GM04503 (cell line): Measurements from ENCODE around the gene GANAB.
"Not testable (repeated sequence)": the region's sequence is repeated elsewhere in the genome, so short reads cannot be mapped to it uniquely, and the experiment has no call there.

Experiments used
- DNase-seq: peaks from one replicate; pipeline ENCODE4 v3.0.0-alpha.2; 2012; ENCODE audit warnings: low read depth

GANAB gene

DNA sequence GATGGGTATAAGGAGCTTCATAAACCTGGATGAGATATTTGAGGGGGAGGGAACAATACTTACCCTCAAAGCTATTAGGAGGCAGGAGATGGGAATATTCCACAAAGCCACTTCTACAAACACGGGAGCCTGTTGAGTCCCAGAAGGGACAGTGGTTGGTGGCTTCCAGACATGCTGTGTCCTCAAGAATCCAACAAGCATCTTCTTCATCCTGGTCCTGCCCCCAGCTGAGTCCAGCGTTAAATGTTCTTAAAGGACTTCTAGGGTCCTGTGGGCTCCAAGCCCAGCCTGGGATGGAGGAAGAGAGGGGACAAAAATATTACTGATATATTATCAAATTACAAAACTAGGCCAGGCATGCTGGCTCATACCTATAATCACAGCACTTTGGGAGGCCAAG, 21.0 kb upstream of the GANAB start:
- no peak for DNase-seq

GRCh38 chr11:62666259-62666926, 20.0 kb upstream of the GANAB start:
- no peak for DNase-seq

DNA sequence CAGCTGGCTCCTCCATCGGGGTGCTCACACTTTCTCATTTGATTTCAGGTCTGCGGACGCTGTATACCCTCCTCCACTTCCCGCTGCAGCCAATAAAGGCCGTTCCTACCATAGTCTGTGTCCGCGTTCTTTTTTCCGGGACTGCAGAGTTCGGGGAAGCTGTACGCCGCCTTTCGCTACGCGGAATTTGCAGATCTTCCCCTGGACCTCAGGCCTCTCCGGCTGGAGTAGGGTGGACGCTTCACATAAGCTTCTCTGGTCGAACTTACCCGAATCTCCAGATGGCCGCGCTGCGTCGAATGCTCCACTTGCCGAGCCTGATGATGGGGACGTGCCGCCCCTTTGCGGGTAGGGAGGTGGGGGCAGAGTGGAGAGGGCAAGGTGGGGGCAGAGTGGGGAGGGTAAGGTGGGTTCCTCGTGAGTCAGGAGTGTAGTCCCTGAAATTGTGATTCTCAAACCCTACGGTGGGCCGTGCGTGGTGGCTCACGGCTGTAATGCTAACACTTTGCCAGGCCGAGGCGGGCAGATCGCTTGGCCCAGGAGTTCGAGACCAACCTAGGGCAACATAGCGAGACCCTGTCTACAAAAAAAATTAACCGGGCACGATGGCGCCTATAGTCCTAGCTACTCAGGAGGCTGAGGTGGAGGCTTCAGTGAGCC, 19.3 kb upstream of the GANAB start:
- DNase-seq = peak; percentile 22

GRCh38 chr11:62665075-62665598, 18.7 kb upstream of the GANAB start, which contains the start of the genes C11orf98 and CSKMT:
Gene C11orf98, minus strand, starts transcription at chr11:62665210. Its CDS starts 41 bp downstream, at chr11:62665169.
Gene CSKMT, plus strand, starts transcription at chr11:62665312. Its CDS starts 568 bp downstream, at chr11:62665880.
- DNase-seq = peak; percentile 65

- no peak for DNase-seq
These were observed 18.1 kb upstream of the GANAB start for GRCh38 chr11:62664405-62665074.

- no peak for DNase-seq
These were observed 10.5 kb upstream of the GANAB start for GRCh38 chr11:62656796-62657429.

DNA sequence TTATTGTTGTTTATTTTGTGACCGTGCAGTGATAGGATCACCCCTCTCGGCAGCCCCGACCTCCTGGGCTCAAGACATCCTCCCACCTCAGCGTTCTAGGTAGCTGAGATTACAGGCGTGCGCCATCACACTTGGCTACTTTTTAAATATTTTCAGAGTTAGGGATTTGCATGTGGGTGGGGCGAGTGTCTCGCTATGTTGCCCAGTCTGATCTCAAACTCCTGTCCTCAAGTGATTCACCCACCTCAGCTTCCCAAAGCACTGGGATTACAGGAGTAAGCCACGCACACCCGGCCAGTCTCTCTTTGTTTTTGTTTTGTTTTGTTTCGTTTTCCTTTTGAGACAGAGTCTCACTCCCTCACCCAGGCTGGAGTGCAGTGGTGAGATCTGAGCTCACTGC, 7.9 kb upstream of the GANAB start:
- DNase-seq = no peak

GRCh38 chr11:62652161-62653006, 6.0 kb upstream of the GANAB start:
- no peak for DNase-seq

- DNase-seq = not testable (repeated sequence)
These were observed 3.9 kb upstream of the GANAB start for GRCh38 chr11:62650283-62650682.

DNA sequence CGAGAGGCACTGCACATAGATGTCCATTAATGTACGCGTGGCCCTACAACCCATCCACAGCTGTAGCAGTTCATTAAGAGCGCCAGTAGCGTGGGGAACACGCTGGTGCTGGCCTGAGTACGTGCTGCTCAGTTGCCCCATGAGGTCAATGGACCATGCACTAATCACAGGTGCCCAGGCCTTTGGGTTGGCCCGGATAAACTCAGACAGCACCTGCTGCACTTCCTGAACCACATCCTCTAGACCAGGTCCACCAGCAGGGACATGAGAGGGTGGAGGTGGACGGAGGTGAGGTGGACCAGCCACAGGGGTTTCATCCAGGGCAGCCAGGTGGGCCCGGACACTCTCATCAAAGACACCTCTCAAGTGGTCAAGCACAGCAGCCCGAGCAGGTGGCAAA, 3.1 kb upstream of the GANAB start:
- no peak for DNase-seq

GRCh38 chr11:62648967-62649364, 2.6 kb upstream of the GANAB start:
- no peak for DNase-seq

- DNase-seq = no peak
These were observed 2.0 kb upstream of the GANAB start for GRCh38 chr11:62648185-62648966.

DNA sequence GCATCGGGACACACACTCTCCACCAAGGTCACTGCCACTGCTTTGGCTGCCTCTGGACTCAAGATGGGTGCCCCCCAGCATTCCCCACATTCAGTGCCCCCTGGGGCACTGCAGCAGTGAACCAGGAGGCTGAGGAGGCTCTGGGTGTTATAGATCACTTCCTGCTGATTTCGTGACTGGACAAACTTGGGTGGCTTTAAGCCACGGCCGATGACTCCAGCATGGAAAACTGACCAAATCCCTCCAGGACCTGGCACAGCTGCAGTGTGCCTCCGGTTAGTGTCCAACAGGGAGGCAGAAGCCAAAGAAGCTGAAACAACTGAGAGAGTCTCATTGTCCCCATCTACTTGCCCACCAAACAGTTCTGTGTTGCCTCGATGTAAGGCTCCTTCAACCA, 1.2 kb upstream of the GANAB start:
- DNase-seq = peak; percentile 38

GRCh38 chr11:62646825-62647608, 604 bp upstream of the GANAB start:
- no peak for DNase-seq

DNA sequence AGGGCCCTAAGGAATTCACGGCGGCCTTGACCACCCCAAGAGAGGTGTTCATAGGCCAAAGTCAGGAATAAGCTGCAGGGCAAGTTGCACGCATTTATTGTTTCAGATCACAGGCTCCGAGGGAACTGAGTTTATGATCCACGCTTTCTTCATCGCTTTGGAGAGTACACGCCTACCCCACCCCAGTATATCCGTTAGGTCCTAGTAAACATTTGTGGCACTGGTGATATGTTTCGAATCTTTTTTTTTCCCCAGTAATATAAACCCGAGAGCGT, 805 bp downstream of the GANAB start:
- DNase-seq = no peak

DNA sequence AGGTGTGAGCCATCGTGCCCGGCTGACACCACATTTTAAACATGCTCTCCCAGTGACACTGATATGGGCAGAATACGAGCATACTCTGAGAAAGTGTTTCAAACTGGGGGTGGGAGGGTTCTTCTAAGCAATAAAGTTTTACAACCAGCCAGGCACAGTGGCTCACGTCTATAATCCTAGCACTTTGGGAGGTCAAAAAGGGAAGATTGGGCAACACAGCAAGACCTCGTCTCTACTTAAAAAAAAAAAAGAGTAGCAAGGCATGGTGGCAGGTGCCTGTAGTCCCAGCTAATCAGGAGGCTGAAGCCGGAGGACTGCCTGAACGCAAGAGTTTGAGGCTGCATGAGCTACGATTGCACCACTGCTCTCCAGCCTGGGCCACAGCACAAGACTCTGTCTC, 2.2 kb downstream of the GANAB start:
- DNase-seq = no peak

- no peak for DNase-seq
These were observed 13.9 kb downstream of the GANAB start for GRCh38 chr11:62632492-62632891.

GRCh38 chr11:62627713-62628112, 18.7 kb downstream of the GANAB start:
- no peak for DNase-seq

DNA sequence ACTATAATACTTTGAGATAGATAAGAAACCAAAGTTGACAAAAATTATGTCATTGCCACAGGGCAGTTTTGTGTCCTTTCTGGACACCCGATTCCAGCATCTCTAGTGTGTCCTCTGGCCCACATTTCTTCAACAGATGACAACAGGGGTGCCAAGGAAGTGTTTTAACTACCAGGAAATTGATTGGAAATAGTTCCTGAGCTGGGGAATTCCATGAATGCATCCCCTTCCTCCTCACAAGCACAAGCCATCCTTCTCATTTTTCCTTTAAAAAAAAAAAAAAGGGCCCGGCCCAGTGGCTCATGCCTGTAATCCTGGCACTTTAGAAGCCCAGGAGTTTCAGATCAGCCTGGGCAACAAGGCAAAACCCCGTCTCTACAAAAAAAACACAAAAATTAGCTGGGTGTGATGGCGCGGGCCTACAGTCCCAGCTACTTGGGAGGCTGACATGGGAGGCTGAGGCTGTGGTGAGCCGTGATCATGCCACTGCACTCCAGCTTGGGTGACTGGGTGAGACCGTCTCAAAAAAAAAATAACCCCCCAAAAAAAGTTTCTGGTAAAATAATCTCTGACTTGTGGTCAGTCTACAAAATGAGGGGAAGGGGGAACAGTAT, 23.8 kb downstream of the GANAB start:
- DNase-seq = no peak
